Measurements from ENCODE around the gene LRRC37A2.
"Not testable (repeated sequence)": the region's sequence is repeated elsewhere in the genome, so short reads cannot be mapped to it uniquely, and the experiment has no call there.

LRRC37A2 gene

GRCh38 chr17:46512168-46512567 lies at the start of gene LRRC37A2:
TSS of gene LRRC37A2 (plus strand) at chr17:46512468. CDS start at chr17:46512713, 245 bp downstream.
- DNase-seq: not testable (repeated sequence)

- DNase-seq: not testable (repeated sequence)
Measured at GRCh38 chr17:46467618-46468017, 44.6 kb upstream of the LRRC37A2 start.

DNA sequence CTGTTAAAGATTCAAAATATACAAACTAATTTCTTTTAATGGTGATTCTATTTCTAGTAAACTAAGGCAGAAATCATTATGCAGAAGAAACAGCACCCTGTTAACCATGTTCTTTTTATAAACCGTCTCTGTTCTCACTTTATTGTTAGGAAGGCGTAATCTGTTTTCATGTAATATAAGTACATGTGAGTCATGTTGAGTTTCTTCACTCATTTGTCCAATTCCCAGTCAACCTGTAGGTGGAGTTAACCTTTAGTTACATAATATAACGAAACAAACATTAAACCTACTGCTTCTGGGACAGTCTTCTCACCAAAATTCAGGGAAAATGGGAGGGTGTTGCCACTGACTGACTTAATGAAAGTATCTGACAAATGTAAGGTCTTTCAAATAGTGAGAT lies 37.8 kb upstream of the LRRC37A2 start:
- DNase-seq: not testable (repeated sequence)

- not testable (repeated sequence) for DNase-seq
Measured at GRCh38 chr17:46475583-46475982, 36.7 kb upstream of the LRRC37A2 start.

- not testable (repeated sequence) for DNase-seq
Measured at GRCh38 chr17:46478823-46479222, 33.4 kb upstream of the LRRC37A2 start.

DNA sequence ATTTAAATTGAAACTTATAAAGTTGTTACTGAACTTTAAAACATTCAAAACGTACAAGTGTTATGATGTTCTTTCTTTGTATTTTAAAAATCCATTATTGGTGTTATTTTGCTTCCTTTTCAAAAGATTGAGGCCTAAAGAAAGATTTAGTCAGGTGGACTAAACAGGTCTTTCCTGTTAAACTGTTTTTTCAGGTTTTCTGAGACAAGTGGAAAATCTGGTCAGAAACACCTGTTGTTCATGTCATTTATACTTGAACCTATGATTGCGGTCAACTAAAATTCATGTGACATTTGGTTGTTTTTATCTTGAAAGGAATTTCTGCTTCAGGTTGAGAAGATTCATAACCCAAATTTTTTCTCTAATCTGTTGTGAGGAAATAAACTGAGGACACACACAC lies 31.0 kb upstream of the LRRC37A2 start:
- not testable (repeated sequence) for DNase-seq

- not testable (repeated sequence) for DNase-seq
Measured at GRCh38 chr17:46492021-46492420, 20.2 kb upstream of the LRRC37A2 start.

GRCh38 chr17:46499437-46500139 lies 12.7 kb upstream of the LRRC37A2 start:
- not testable (repeated sequence) for DNase-seq

DNA sequence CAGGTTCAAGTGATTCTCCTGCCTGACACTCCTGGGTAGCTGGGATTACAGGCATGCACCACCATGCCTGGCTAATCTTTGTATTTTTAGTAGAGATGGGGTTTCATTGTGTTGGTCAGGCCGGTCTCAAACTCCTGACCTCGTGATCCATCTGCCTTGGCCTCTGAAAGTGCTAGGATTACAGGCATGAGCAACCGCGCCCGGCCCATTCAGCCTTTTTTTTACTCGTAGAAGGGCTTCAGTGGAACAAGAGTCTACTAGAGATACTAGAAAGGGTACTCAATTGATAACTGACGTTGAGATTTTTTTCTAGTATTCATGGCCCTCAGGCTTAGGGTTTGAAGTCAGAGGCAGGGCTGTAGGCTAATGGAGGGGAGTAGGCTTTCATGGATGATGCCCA lies 6.4 kb upstream of the LRRC37A2 start:
- not testable (repeated sequence) for DNase-seq

DNA sequence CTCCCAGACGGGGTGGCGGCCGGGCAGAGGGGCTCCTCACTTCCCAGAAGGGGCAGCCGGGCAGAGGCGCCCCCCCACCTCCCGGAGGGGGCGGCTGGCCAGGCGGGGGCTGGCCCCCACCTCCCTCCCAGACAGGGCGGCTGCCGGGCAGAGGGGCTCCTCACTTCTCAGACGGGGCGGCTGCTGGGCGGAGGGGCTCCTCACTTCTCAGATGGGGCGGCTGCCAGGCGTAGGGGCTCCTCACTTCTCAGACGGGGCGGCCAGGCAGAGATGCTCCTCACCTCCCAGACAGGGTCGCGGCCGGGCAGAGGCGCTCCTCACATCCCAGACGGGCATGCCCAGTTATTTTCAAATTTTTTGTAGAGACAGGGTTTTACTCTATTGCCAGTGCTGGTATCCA lies 22.4 kb downstream of the LRRC37A2 start:
- not testable (repeated sequence) for DNase-seq

DNA sequence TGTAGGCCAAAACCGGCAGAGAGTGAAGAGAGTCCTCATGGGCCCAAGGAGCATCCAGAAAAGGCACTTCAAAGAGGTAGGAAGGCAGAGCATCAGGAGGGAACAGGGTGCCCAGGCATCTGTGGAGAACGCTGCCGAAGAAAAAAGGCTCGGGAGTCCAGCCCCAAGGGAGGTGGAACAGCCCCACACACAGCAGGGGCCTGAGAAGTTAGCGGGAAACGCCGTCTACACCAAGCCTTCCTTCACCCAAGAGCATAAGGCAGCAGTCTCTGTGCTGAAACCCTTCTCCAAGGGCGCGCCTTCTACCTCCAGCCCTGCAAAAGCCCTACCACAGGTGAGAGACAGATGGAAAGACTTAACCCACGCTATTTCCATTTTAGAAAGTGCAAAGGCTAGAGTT lies 36.3 kb downstream of the LRRC37A2 start:
- not testable (repeated sequence) for DNase-seq

DNA sequence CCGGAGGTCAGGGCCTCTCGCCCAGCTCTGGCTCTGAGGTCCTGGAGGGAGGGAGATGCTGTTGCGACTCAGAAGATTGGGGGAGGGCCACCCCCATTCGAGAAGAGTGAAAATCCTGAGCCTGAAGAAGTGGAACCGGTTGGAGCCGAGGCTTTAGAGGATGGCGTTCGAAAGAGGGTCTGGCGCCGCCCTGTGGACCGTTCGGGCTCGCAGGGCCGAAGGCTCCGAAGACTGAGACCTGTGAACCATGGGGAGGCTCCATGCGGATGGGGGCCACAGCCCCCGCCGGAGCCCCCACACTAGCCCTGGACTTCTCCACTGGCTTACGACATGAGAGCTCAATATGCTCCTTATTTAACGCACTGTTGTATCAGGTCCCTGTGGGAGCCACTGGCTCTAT lies 46.9 kb downstream of the LRRC37A2 start:
- not testable (repeated sequence) for DNase-seq

- DNase-seq: not testable (repeated sequence)
Measured at GRCh38 chr17:46560048-46560447, 47.8 kb downstream of the LRRC37A2 start.

DNA sequence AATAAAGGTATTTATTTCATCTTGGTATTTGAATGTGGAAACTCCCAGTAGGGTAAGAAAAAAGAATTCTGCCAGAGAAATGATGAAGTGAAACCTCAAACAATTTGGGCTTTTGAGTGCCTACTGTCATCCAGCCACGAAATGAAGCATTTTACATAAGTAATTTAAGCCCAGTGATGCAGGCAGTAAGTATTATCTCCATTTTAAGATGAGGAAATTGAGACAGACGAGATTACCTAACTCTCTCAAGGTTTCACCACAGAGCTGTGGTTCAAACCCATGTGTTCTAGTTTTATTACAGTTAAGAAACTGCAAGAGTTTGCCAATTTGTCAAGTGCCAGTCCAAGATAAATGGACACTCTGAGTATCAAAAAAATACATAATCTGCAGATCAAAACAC lies 54.0 kb downstream of the LRRC37A2 start:
- DNase-seq: not testable (repeated sequence)

DNA sequence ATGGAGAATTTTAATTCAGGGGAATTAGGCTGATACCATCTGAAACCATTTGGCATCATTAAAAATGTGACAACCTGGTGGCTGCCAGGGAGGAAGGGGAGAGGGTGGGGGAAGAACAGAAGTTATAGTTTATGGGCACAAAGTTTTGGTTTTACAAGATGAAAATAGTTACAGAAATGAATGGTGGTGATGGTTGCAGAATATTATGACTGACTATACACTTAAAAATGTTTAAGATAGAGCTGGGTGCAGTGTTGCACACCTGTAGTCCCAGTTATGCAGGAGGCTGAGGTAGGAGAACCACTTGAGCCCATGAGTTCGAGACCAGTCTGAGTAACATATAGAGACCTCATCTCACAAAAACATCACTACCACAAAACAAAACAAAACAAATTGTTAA lies 54.7 kb downstream of the LRRC37A2 start:
- not testable (repeated sequence) for DNase-seq

DNA sequence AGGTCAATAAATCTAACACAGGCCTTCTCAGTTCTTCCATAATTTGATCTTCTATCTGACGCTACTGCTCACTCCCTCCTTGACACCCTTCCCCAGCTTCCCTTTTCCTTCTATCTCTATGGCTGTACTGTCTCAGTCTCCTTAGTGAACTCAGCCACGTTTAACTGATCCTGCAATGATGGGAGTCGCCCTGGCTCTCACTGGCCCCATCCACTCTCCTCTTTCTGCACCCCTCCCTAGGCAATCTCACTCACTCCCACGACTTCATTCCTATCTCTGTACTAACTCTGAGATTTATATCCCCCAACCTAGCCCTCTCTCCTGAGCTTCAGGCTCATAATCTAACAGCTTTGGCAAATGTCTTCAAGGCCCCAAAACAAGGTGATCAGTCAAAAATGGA lies 59.5 kb downstream of the LRRC37A2 start:
- not testable (repeated sequence) for DNase-seq

GRCh38 chr17:46579083-46580075 lies 67.1 kb downstream of the LRRC37A2 start, which contains the start of gene ARL17A:
TSS of gene ARL17A (minus strand) at chr17:46579691. CDS start at chr17:46576322, 3,369 bp downstream.
- peak; percentile 84 for DNase-seq

GRCh38 chr17:46580082-46580481 lies 67.8 kb downstream of the LRRC37A2 start:
- not testable (repeated sequence) for DNase-seq

DNA sequence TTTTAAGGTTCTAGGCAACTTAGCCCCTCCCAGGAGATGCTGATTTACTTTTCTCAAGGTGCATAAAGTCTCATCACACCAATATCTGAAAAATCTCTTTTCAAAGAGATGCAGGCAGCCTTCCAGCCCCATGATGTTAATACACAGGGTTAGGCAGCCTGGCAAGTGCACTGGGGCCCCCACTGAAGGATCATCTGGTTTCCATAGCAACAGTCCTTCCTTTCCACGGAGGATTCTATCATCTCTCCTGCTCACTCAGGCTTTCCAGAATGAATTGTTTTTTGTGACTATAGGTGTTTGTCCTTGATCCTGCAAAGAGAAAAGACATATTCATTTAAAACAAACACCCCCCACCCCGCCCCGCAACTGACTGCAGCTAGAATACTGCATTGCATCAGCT lies 73.2 kb downstream of the LRRC37A2 start:
- DNase-seq: not testable (repeated sequence)

GRCh38 chr17:46590157-46591146 lies 78.2 kb downstream of the LRRC37A2 start, which contains the start of gene NSF:
TSS of gene NSF (plus strand) at chr17:46590669. CDS start at chr17:46590776, 107 bp downstream.
- DNase-seq: not testable (repeated sequence)

DNA sequence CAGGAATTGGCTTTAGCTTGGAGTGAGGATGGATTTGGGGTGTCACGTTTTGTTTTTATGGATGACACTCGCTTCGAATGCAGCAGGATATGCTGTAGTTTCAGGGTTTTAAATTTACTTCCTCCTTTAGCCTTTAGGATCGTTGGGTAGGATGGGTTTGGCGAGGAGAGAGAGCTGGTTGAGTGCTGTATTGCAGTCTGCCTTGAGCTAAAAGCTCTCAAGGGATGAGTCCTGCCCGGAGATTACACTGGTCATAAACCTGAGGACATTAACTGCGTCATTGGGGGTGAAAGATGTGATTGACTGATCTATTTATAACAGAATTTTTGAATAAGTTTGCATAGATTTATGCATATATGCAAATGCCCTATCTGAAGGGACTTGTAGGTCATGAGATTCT lies 79.1 kb downstream of the LRRC37A2 start:
- DNase-seq: not testable (repeated sequence)
